GM12874 (cell line): ENCODE results near the gene MMP24.

Experiments
- TF ChIP-seq, protein P1 (sequence below): IDR thresholded peaks from 2 replicates; pipeline ENCODE4 v1.5.1; 2011; ENCODE audit warnings: low read depth, mild to moderate bottlenecking, control low read depth, low read length, moderate library complexity; ENCODE audit not compliant: insufficient read depth

MMP24 gene

DNA sequence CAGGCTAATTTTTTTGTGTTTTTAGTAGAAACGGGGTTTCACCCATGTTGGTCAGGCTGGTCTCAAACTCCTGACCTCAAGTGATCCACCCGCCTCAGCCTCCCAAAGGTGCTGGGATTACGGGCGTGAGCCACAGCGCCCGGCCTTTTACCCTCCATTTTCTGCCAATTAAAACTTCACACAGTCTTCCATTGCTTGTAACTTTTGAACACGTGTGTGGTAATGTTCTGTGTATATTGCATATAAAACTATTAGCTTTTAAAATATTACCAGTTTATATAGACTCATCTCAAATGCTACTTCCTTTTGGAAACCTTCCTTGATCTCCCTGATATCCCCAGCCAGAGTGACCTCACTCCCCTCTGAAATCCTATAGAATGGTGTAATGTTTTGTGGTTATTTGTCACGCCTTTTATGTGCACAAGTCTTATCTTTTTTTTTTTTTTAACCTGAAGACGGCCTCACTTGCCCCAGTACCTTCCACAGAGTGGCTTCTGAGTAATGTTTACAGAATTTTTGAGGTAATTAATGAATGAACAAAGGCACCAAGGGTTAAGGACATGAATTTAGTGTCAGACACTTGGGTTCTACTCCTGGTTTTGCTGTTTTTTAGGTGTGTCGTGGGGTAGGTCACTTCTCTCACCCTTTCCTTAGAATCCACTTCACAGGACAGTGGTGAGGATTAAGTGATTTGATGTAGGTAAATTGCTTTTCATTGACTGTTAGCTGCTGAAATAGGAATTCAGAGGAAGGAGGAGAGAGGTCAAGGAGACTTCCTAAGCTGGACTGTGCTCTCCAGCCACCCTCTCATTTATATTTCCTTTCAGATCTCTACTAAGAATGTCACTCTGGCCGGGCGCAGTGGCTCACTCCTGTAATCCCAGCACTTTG lies 11.2 kb upstream of the MMP24 start:
- TF ChIP-seq, protein P1, sequence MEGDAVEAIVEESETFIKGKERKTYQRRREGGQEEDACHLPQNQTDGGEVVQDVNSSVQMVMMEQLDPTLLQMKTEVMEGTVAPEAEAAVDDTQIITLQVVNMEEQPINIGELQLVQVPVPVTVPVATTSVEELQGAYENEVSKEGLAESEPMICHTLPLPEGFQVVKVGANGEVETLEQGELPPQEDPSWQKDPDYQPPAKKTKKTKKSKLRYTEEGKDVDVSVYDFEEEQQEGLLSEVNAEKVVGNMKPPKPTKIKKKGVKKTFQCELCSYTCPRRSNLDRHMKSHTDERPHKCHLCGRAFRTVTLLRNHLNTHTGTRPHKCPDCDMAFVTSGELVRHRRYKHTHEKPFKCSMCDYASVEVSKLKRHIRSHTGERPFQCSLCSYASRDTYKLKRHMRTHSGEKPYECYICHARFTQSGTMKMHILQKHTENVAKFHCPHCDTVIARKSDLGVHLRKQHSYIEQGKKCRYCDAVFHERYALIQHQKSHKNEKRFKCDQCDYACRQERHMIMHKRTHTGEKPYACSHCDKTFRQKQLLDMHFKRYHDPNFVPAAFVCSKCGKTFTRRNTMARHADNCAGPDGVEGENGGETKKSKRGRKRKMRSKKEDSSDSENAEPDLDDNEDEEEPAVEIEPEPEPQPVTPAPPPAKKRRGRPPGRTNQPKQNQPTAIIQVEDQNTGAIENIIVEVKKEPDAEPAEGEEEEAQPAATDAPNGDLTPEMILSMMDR, result no peak

DNA sequence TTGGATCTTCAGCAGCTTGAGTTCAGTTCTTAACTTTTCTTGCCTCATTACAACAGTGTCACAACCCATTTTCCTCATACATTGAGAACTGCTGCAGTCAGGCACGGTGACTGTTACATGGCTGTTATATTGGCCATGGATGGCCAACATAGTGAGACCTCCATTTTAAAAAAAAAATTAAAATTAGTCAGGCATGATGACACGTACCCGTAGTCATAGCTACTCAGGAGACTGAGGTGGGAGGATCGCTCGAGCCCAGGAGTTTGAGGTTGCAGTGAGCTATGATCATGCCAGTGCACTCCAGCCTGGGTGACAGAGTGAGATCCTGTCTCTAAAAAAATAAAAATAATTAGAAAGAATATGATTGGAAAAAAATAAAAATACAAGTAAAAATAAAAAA lies 9.9 kb upstream of the MMP24 start:
- TF ChIP-seq, protein P1, result no peak

DNA sequence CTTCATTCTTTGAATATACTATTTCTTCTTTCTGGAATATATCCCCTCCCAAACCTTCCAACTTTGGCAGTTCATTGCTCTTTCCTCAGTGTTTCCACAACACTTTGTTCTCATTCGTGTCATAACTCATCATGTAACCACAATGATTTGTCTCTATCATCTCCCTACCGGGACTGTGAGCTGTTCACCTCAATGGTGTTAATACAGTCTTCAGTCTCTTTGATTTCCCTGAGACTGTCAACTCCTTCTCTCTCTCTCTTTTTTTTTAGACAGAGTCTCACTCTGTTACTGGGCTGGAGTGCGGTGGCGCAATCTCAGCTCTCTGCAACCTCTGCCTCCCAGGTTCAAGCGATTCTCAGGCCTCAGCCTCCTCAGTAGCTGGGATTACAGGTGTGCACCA lies 2.5 kb upstream of the MMP24 start:
- TF ChIP-seq, protein P1, result no peak

DNA sequence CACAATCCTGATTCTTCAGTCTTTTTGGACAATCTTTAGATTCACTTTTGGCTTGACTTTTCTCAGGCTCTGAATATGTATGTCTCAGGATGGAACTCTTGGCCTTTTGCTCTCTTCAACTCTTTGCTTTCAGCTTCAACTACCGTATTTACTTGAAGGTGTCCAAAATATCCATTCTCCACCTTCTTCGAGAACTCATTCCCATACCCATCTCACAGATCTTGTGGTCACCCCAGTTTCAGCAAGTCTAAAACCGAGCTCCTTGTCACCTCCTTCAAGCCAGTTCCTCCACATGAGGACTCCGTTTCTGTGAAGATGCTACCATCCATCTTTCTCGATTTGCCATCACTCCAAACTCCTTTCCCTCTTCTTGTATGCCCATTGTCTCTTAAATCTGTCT lies 2.0 kb upstream of the MMP24 start:
- TF ChIP-seq, protein P1, result no peak

DNA sequence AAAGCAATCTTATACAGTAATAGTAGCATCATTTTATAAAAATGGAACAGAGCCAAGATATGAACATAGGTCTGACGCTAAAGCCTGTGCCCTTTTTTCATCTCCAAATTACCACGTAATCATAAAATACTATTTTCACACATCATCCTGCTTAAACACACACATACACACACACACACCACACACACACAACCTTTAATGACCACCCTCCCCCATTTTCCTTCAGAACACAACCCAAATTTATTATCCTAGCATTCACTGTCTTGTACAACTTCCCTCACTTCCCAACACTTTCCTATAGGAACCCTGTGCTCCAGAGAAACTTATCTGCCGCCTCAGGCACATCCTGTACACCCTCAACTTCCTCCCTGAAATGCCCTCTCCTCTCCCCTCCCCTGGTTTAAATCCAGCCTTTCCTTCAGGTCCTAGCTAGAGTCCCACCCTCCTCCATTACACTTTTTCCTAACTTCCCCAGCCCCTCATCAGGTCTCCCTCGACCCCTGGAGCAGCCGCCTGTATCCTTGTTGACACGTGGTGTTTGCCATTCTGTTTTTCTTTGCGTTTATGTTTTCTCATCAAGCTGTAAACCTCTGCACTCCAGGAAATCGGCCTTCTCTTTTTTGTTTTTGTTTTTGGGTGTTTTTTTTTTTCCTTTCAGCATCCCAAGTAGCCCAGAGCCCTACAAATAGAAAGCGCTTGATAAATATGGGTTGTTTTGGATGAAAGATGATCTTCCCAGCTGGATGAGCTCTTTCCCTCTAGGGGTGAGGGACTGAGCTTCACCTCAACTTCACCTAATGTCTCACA lies 968 bp upstream of the MMP24 start:
- TF ChIP-seq, protein P1, result no peak

DNA sequence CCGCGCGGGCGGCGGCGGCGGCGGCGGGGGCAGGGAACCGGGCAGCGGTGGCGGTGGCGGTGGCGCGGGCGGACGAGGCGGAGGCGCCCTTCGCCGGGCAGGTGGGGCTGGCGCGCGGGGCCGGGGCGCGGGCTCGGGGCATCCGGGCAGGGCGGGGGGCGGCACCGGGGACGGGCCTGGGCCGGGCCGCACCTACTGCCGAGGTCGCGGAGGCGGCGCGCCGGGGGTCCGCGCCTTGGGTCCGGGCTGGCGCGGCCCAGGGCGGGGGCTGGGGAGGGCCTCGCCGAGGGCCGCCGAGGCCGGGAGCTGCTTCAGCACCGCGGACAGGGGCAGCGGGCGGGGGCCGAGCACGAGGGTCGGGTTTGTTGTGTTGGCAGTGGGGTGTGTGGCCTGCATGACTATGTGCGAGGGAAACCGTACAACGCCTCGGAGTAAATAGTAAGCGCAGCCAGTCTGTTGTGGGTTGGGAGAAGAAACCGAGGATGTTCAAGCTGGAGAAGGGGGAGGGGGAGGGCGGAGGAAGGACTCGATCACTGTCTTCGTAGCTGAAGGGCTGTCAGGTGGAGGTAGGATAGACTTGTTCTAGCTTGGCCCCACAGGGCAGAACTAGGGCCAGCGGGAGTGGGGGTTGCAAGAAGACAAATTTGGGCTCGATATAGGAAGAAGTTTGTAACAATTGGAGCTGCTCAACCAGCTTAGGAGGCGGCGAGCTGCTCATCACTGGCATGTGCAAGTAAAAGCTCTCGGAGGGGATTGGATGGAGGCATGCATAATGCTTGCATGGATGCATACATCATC lies 593 bp downstream of the MMP24 start:
- TF ChIP-seq, protein P1, result no peak

DNA sequence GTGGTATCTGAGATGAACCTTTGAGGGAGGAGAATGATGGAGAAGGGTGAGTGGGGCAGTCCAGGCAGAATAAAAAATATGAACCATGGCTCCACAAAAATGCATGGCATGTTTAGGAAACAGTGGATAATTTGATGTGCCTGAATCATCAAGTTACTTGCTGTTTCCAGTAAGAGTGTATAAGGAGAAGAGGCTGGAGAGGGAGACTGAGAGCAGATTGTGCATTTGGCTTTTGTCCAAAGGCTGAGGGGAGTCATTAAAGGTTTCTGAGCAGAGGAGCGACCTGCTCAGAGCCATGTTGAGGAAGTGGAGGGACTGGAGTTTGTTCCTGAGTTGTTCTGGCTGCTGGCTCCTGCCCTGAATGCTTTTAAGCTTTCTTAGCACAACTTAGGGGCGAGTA lies 6.1 kb downstream of the MMP24 start:
- TF ChIP-seq, protein P1, result no peak
